ENCODE results near the gene SVOP.
A peak's percentile ranks its signal among the peaks of the same experiment; 100 is the strongest.
"Not testable (repeated sequence)": the region's sequence is repeated elsewhere in the genome, so short reads cannot be mapped to it uniquely, and the experiment has no call there.

The SVOP gene

GRCh38 chr12:109052414-109053323 is 31.8 kb upstream of the SVOP start, which contains the start of gene USP30:
Gene USP30, plus strand, starts transcription at chr12:109052576. Its CDS starts 103 bp downstream, at chr12:109052679.
- H3K36me3 ChIP-seq (ENCODE audit: insufficient read depth, low read depth, low read length): no peaks in the 10 kb centered on the region; the same call in 1 of the 2 replicates
- H3K9me3 ChIP-seq (ENCODE audit: insufficient read depth, low read depth, low read length): no peaks in the 10 kb centered on the region
- no peaks in the 10 kb centered on the region for H3K27me3 ChIP-seq (ENCODE audit: insufficient read depth, low read length)
- H3K9ac ChIP-seq (ENCODE audit: low read depth, low read length): peak within 1 kb of the TSS; percentile 79; the same call in 1 of the 2 replicates
- H3K4me3 ChIP-seq (ENCODE audit: low read length): peak within 1 kb of the TSS; percentile 94
- H3K27ac ChIP-seq (ENCODE audit: low read length): no peak within 1 kb of the TSS
- 0 out of 2 replicates have a peak, but pooled peaks cover 7% of the 10 kb centered on the region for H3K4me1 ChIP-seq (ENCODE audit: insufficient read depth, low read length)

GRCh38 chr12:109052097-109052413 is 31.2 kb upstream of the SVOP start:
- H3K9ac ChIP-seq (ENCODE audit: low read depth, low read length): no peak overlapping the region
- no peaks in the 10 kb centered on the region for H3K36me3 ChIP-seq (ENCODE audit: insufficient read depth, low read depth, low read length)
- peak overlapping the region; percentile 94 for H3K4me3 ChIP-seq (ENCODE audit: low read length)
- no peaks in the 10 kb centered on the region for H3K9me3 ChIP-seq (ENCODE audit: insufficient read depth, low read depth, low read length)
- 0 out of 2 replicates have a peak, but pooled peaks cover 7% of the 10 kb centered on the region for H3K4me1 ChIP-seq (ENCODE audit: insufficient read depth, low read length)
- no peak overlapping the region for H3K27ac ChIP-seq (ENCODE audit: low read length)
- no peaks in the 10 kb centered on the region for H3K27me3 ChIP-seq (ENCODE audit: insufficient read depth, low read length)

- not testable (repeated sequence) for H3K9me3 ChIP-seq (ENCODE audit: insufficient read depth, low read depth, low read length); H3K36me3 ChIP-seq (ENCODE audit: insufficient read depth, low read depth, low read length); H3K4me1 ChIP-seq (ENCODE audit: insufficient read depth, low read length); H3K27me3 ChIP-seq (ENCODE audit: insufficient read depth, low read length); H3K27ac ChIP-seq (ENCODE audit: low read length); H3K9ac ChIP-seq (ENCODE audit: low read depth, low read length); H3K4me3 ChIP-seq (ENCODE audit: low read length)
These were observed 28.9 kb upstream of the SVOP start for GRCh38 chr12:109049794-109050193.

- not testable (repeated sequence) for H3K4me1 ChIP-seq (ENCODE audit: insufficient read depth, low read length); H3K9ac ChIP-seq (ENCODE audit: low read depth, low read length); H3K36me3 ChIP-seq (ENCODE audit: insufficient read depth, low read depth, low read length); H3K9me3 ChIP-seq (ENCODE audit: insufficient read depth, low read depth, low read length); H3K4me3 ChIP-seq (ENCODE audit: low read length); H3K27ac ChIP-seq (ENCODE audit: low read length); H3K27me3 ChIP-seq (ENCODE audit: insufficient read depth, low read length)
These were observed 27.8 kb upstream of the SVOP start for GRCh38 chr12:109048706-109049105.

- H3K36me3 ChIP-seq (ENCODE audit: insufficient read depth, low read depth, low read length): no peaks in the 10 kb centered on the region
- H3K27ac ChIP-seq (ENCODE audit: low read length): no peak overlapping the region
- peaks cover 5% of the 10 kb centered on the region; the same call in 1 of the 2 replicates for H3K27me3 ChIP-seq (ENCODE audit: insufficient read depth, low read length)
- no peak overlapping the region for H3K9ac ChIP-seq (ENCODE audit: low read depth, low read length)
- H3K9me3 ChIP-seq (ENCODE audit: insufficient read depth, low read depth, low read length): no peaks in the 10 kb centered on the region
- no peak overlapping the region for H3K4me3 ChIP-seq (ENCODE audit: low read length)
- H3K4me1 ChIP-seq (ENCODE audit: insufficient read depth, low read length): no peaks in the 10 kb centered on the region
These were observed 26.4 kb upstream of the SVOP start for GRCh38 chr12:109047081-109047805.

GRCh38 chr12:109044241-109044640 is 23.4 kb upstream of the SVOP start:
- Histone ChIP-seq H3K9me3 (ENCODE audit: insufficient read depth, low read depth, low read length) (peaks cover 6% of the 10 kb centered on the region; the same call in 1 of the 2 replicates), H3K4me1 (ENCODE audit: insufficient read depth, low read length) (no peaks in the 10 kb centered on the region), H3K27ac (ENCODE audit: low read length) (no peak overlapping the region), H3K4me3 (ENCODE audit: low read length) (no peak overlapping the region), H3K27me3 (ENCODE audit: insufficient read depth, low read length) (peaks cover 5% of the 10 kb centered on the region; the same call in 1 of the 2 replicates), H3K36me3 (ENCODE audit: insufficient read depth, low read depth, low read length) (no peaks in the 10 kb centered on the region), H3K9ac (ENCODE audit: low read depth, low read length) (no peak overlapping the region)

GRCh38 chr12:109036975-109037374 is 16.1 kb upstream of the SVOP start:
- Histone ChIP-seq H3K36me3 (ENCODE audit: insufficient read depth, low read depth, low read length) (no peaks in the 10 kb centered on the region), H3K27ac (ENCODE audit: low read length) (no peak overlapping the region), H3K9me3 (ENCODE audit: insufficient read depth, low read depth, low read length) (peaks cover 6% of the 10 kb centered on the region; the same call in 1 of the 2 replicates), H3K4me3 (ENCODE audit: low read length) (no peak overlapping the region), H3K9ac (ENCODE audit: low read depth, low read length) (no peak overlapping the region), H3K4me1 (ENCODE audit: insufficient read depth, low read length) (no peaks in the 10 kb centered on the region), H3K27me3 (ENCODE audit: insufficient read depth, low read length) (no peaks in the 10 kb centered on the region)

- H3K27me3 ChIP-seq (ENCODE audit: insufficient read depth, low read length): no peaks in the 10 kb centered on the region
These were observed 12.7 kb upstream of the SVOP start for GRCh38 chr12:109033239-109034196.

GRCh38 chr12:109029411-109029810 is 8.5 kb upstream of the SVOP start:
- Histone ChIP-seq H3K27me3 (ENCODE audit: insufficient read depth, low read length) (no peaks in the 10 kb centered on the region), H3K9me3 (ENCODE audit: insufficient read depth, low read depth, low read length) (no peaks in the 10 kb centered on the region), H3K4me3 (ENCODE audit: low read length) (no peak overlapping the region), H3K27ac (ENCODE audit: low read length) (no peak overlapping the region), H3K9ac (ENCODE audit: low read depth, low read length) (no peak overlapping the region), H3K36me3 (ENCODE audit: insufficient read depth, low read depth, low read length) (no peaks in the 10 kb centered on the region), H3K4me1 (ENCODE audit: insufficient read depth, low read length) (no peaks in the 10 kb centered on the region)

More at GRCh38 chr12:109033239-109034196, 12.7 kb upstream of the SVOP start:
- H3K4me1 ChIP-seq (ENCODE audit: insufficient read depth, low read length): no peaks in the 10 kb centered on the region
- H3K4me3 ChIP-seq (ENCODE audit: low read length): no peak overlapping the region
- no peaks in the 10 kb centered on the region for H3K36me3 ChIP-seq (ENCODE audit: insufficient read depth, low read depth, low read length)
- no peak overlapping the region for H3K9ac ChIP-seq (ENCODE audit: low read depth, low read length)
- H3K9me3 ChIP-seq (ENCODE audit: insufficient read depth, low read depth, low read length): no peaks in the 10 kb centered on the region
- no peak overlapping the region for H3K27ac ChIP-seq (ENCODE audit: low read length)

GRCh38 chr12:109028624-109029023 is 7.8 kb upstream of the SVOP start:
- H3K4me3 ChIP-seq (ENCODE audit: low read length); H3K9me3 ChIP-seq (ENCODE audit: insufficient read depth, low read depth, low read length); H3K36me3 ChIP-seq (ENCODE audit: insufficient read depth, low read depth, low read length); H3K4me1 ChIP-seq (ENCODE audit: insufficient read depth, low read length); H3K27me3 ChIP-seq (ENCODE audit: insufficient read depth, low read length); H3K27ac ChIP-seq (ENCODE audit: low read length); H3K9ac ChIP-seq (ENCODE audit: low read depth, low read length): not testable (repeated sequence)

GRCh38 chr12:109027767-109028166 is 6.9 kb upstream of the SVOP start:
- Histone ChIP-seq H3K4me3 (ENCODE audit: low read length) (no peak overlapping the region), H3K9ac (ENCODE audit: low read depth, low read length) (no peak overlapping the region), H3K9me3 (ENCODE audit: insufficient read depth, low read depth, low read length) (no peaks in the 10 kb centered on the region), H3K27me3 (ENCODE audit: insufficient read depth, low read length) (no peaks in the 10 kb centered on the region), H3K4me1 (ENCODE audit: insufficient read depth, low read length) (no peaks in the 10 kb centered on the region), H3K36me3 (ENCODE audit: insufficient read depth, low read depth, low read length) (no peaks in the 10 kb centered on the region), H3K27ac (ENCODE audit: low read length) (no peak overlapping the region)

All from iPS-20b (cell line).